OCI-LY7 (cell line): ENCODE measurements around the gene AVL9. TPM values are rescaled to one million over a fixed set of nuclear protein-coding genes. Genes with fewer than 3 reads are reported as not detected.

ENCODE experiments used
- BruUV-seq: library from RNA; stranded (reverse); fragments of 400-500 nt; replicated peaks from 2 replicates; lab custom pipeline; 2021; lab: Mats Ljungman, UMichigan
- CTCF ChIA-PET: fragments of 300-600 bp; sonication (Branson Sonifier 250); formaldehyde crosslinking; loops from one replicate; lab custom pipeline; 2022; ENCODE audit warnings: antibody characterized with exemption; ENCODE audit not compliant: unreplicated experiment; lab: Charles Lee
- POLR2A ChIA-PET: fragments of 300-600 bp; sonication (Branson Sonifier 250); formaldehyde crosslinking; loops from one replicate; lab custom pipeline; 2022; ENCODE audit warnings: antibody characterized with exemption; lab: Charles Lee
- DNase-seq: peaks from one replicate; pipeline ENCODE4 v3.0.0-alpha.2; 2015; ENCODE audit warnings: low spot score
- H2AFZ ChIP-seq: fragments of 200-600 bp; sonication (generic), shearing (Covaris generic); 2 replicates; pipeline ENCODE4 v1.6.1; 2014; ENCODE audit warnings: mild to moderate bottlenecking, antibody characterized with exemption, low read length, moderate library complexity
- H3K27ac ChIP-seq: fragments of 200-600 bp; sonication (generic); 2 replicates; pipeline ENCODE4 v1.5.1; 2014; ENCODE audit warnings: mixed run types, low read depth, mild to moderate bottlenecking, moderate library complexity, low read length, inconsistent platforms; ENCODE audit not compliant: poor library complexity, severe bottlenecking
- H3K36me3 ChIP-seq: fragments of 200-600 bp; sonication (generic); 2 replicates; pipeline ENCODE4 v1.6.1; 2014; ENCODE audit warnings: mild to moderate bottlenecking, antibody characterized with exemption, low read length, moderate library complexity, mixed read lengths; ENCODE audit not compliant: insufficient read depth
- H3K4me1 ChIP-seq: fragments of 200-600 bp; sonication (generic); 2 replicates; pipeline ENCODE4 v1.5.1; 2014; ENCODE audit warnings: mild to moderate bottlenecking, low read length; ENCODE audit not compliant: insufficient read depth, poor library complexity, severe bottlenecking
- H3K4me2 ChIP-seq: fragments of 200-600 bp; sonication (generic); 2 replicates; pipeline ENCODE4 v1.6.1; 2014; ENCODE audit warnings: mild to moderate bottlenecking, low read length
- H3K4me3 ChIP-seq: fragments of 200-600 bp; sonication (generic); 2 replicates; pipeline ENCODE4 v1.5.1; 2014; ENCODE audit warnings: mild to moderate bottlenecking, low read depth, low read length; ENCODE audit not compliant: poor library complexity, severe bottlenecking
- H3K79me2 ChIP-seq: fragments of 200-600 bp; sonication (generic); 2 replicates; pipeline ENCODE4 v1.6.1; 2016; ENCODE audit warnings: low read depth, mild to moderate bottlenecking, low read length, moderate library complexity, mixed read lengths; ENCODE audit not compliant: insufficient read depth
- H3K9me2 ChIP-seq: fragments of 200-600 bp; sonication (generic); 2 replicates; pipeline ENCODE4 v1.6.1; 2016; ENCODE audit warnings: mild to moderate bottlenecking, low read length, mixed read lengths; ENCODE audit not compliant: insufficient read depth
- H3K9me3 ChIP-seq: fragments of 200-600 bp; sonication (generic); 2 replicates; pipeline ENCODE4 v1.6.1; 2014; ENCODE audit warnings: mild to moderate bottlenecking, mixed run types, low read length, mixed read lengths
- H4K20me1 ChIP-seq: fragments of 200-600 bp; sonication (generic); 2 replicates; pipeline ENCODE4 v1.6.1; 2014; ENCODE audit warnings: mild to moderate bottlenecking, antibody characterized with exemption, low read length, moderate library complexity, mixed read lengths; ENCODE audit not compliant: insufficient read depth
- CTCF ChIP-seq: fragments of 200-600 bp; sonication (generic); conservative IDR thresholded peaks from 2 replicates; pipeline ENCODE4 v1.5.1; 2014; ENCODE audit warnings: mild to moderate bottlenecking, antibody characterized with exemption, low read length, moderate library complexity, mixed read lengths
- EZH2phosphoT487 ChIP-seq: fragments of 200-600 bp; sonication (generic); IDR thresholded peaks from 2 replicates; pipeline ENCODE4 v1.6.1; 2018; ENCODE audit warnings: low read depth, borderline replicate concordance, mild to moderate bottlenecking, mixed run types, antibody characterized with exemption, low read length, moderate library complexity, mixed read lengths
- intact Hi-C: fragments of 100-400 bp; cut with micrococcal nuclease; formaldehyde crosslinking; loops from one replicate; pipeline ENCODE4 v1.10.0; 2022; ENCODE audit not compliant: unreplicated experiment
- total RNA-seq, 2 experiments: library from RNA; depleted of rRNA in 1 of 2; stranded (reverse); fragments of >200 nt in 1 of 2; shearing (Covaris generic) in 1 of 2; gene quantifications; 2 replicates each; pipeline ENCODE4 v1.2.3, GENCODE V29; 2014 to 2022

AVL9 gene
- total RNA-seq, 2 experiments from 2014 or later = 36.6 to 54.9 TPM

GRCh38 chr7:32605032-32605431 lies 109.7 kb downstream of the AVL9 start:
- Histone ChIP-seq H3K4me1 (no peaks in the 10 kb centered on the region), H3K4me3 (no peak overlapping the region), H2AFZ (no peak overlapping the region), H3K27ac (no peak overlapping the region), H3K9me2 (no peaks in the 10 kb centered on the region), H3K36me3 (no peaks in the 10 kb centered on the region), H3K4me2 (no peak overlapping the region), H4K20me1 (no peaks in the 10 kb centered on the region), H3K79me2 (no peaks in the 10 kb centered on the region), H3K9me3 (no peaks in the 10 kb centered on the region)
- ChIA-PET CTCF (no interaction called here), POLR2A (no interaction called here)
- no peak for DNase-seq
- no TSS peak for BruUV-seq
- TF ChIP-seq EZH2phosphoT487 = no peak
- TF ChIP-seq CTCF = no peak
- intact Hi-C loops = no loop called here

DNA sequence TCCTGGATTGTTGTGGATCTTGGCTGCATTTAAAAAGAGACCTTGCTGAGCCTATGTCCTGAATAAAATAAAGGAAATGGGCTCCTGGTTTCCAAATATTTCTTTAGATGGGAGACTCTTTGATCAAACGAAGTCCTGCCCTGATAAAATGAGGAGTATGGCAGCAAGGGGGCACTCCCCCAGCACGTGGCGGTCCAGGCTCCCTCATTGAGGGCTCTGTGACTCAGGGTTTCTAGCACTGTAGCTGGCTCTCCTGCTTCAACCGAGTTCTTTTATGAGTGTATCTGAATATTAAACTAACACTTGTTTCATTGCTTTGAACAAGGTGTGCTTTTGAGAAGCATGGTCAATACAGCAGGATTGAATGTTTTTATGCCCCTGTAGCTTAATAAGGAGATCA lies 114.2 kb downstream of the AVL9 start:
- Histone ChIP-seq H3K27ac (no peak overlapping the region), H3K36me3 (no peaks in the 10 kb centered on the region), H3K9me2 (no peaks in the 10 kb centered on the region), H3K4me1 (no peaks in the 10 kb centered on the region), H3K4me3 (no peak overlapping the region), H2AFZ (no peak overlapping the region), H3K4me2 (no peak overlapping the region), H4K20me1 (no peaks in the 10 kb centered on the region), H3K9me3 (no peaks in the 10 kb centered on the region), H3K79me2 (no peaks in the 10 kb centered on the region)
- ChIA-PET CTCF (no interaction called here), POLR2A (interaction anchor here (1.3 kb wide), 1 partner anchor 30 kb away, joined by 3 read pairs; no protein-coding TSS in a partner anchor)
- no TSS peak for BruUV-seq
- DNase-seq = no peak
- intact Hi-C loops = no loop called here
- TF ChIP-seq CTCF (no peak), EZH2phosphoT487 (no peak)

GRCh38 chr7:32611201-32612099 lies 116.2 kb downstream of the AVL9 start:
- no peak overlapping the region for H3K4me2 ChIP-seq
- POLR2A ChIA-PET = interaction anchor here (0.5 to 0.7 kb wide), 2 partner anchors 498 to 577 kb away, joined by 3 read pairs; no protein-coding TSS in a partner anchor
- H2AFZ ChIP-seq = no peak overlapping the region
- no peaks in the 10 kb centered on the region for H3K9me3 ChIP-seq
- H3K4me1 ChIP-seq = no peaks in the 10 kb centered on the region
- no peak for DNase-seq
- no peaks in the 10 kb centered on the region for H3K79me2 ChIP-seq
- H4K20me1 ChIP-seq = no peaks in the 10 kb centered on the region
- no TSS peak for BruUV-seq
- no peak overlapping the region for H3K27ac ChIP-seq
- CTCF ChIA-PET = no interaction called here
- intact Hi-C loops = no loop called here
- no peak overlapping the region for H3K4me3 ChIP-seq
- no peaks in the 10 kb centered on the region for H3K36me3 ChIP-seq
- no peaks in the 10 kb centered on the region for H3K9me2 ChIP-seq
- TF ChIP-seq EZH2phosphoT487 (no peak), CTCF (no peak)
